ENCODE data around the gene CEP104.

DNA sequence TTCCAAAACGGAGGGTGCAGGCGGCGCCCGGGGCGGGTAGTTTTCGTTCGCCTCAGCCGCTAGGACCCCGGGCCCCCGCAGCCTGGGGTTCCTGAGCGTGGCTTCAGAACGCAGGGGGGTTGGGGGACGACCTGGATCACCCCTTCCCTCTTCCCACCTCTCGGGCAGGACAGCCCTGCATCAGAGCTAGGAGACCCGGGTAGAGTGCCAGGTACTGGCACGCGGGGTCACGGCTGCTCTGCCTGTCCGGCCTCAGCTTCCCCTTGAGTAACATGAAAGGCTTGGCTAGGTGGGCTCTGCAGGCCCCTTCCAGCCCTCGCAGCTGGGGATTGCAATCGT, 749 bp upstream of the CEP104 start:
- TF ChIP-seq EZH2 (IDR thresholded peaks at IDR 0.05; ENCODE audit: low read depth, unreplicated experiment) = no peak
- TF ChIP-seq, protein P1, sequence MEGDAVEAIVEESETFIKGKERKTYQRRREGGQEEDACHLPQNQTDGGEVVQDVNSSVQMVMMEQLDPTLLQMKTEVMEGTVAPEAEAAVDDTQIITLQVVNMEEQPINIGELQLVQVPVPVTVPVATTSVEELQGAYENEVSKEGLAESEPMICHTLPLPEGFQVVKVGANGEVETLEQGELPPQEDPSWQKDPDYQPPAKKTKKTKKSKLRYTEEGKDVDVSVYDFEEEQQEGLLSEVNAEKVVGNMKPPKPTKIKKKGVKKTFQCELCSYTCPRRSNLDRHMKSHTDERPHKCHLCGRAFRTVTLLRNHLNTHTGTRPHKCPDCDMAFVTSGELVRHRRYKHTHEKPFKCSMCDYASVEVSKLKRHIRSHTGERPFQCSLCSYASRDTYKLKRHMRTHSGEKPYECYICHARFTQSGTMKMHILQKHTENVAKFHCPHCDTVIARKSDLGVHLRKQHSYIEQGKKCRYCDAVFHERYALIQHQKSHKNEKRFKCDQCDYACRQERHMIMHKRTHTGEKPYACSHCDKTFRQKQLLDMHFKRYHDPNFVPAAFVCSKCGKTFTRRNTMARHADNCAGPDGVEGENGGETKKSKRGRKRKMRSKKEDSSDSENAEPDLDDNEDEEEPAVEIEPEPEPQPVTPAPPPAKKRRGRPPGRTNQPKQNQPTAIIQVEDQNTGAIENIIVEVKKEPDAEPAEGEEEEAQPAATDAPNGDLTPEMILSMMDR (conservative IDR thresholded peaks at IDR 0.05; ENCODE audit: low read depth in 2 of 2) = no peak

Data from GM23338 (cell line).